NCI-H1105 treated with DMSO at 0.1 percent for 48 hours (cell line): ENCODE measurements around the gene NAA16.
"Not testable (repeated sequence)": the region's sequence is repeated elsewhere in the genome, so short reads cannot be mapped to it uniquely, and the experiment has no call there.

Experiments
- DNase-seq: peaks from one replicate; lab custom pipeline; 2025; lab: John Stamatoyannopoulos, UW

NAA16 gene

GRCh38 chr13:41310963-41311405 is at the start of gene NAA16:
Gene NAA16 (plus strand): TSS chr13:41311267. CDS start chr13:41311529, 262 bp downstream.
- peak; percentile 64 for DNase-seq

- DNase-seq, result peak; percentile 65
These were observed 47.7 kb upstream of the NAA16 start, which contains the start of gene MTRF1 for GRCh38 chr13:41263261-41263971. Gene MTRF1 (minus strand): TSS chr13:41263576. CDS start chr13:41260907, 2,669 bp downstream.

GRCh38 chr13:41267106-41267505 is 44.0 kb upstream of the NAA16 start:
- no peak for DNase-seq

GRCh38 chr13:41268764-41269163 is 42.3 kb upstream of the NAA16 start:
- DNase-seq, result peak; percentile 3

GRCh38 chr13:41271456-41272285 is 39.4 kb upstream of the NAA16 start:
- DNase-seq, result no peak

- no peak for DNase-seq
These were observed 37.1 kb upstream of the NAA16 start for GRCh38 chr13:41273831-41274441.

GRCh38 chr13:41274881-41275280 is 36.2 kb upstream of the NAA16 start:
- DNase-seq, result no peak

- no peak for DNase-seq
These were observed 34.2 kb upstream of the NAA16 start for GRCh38 chr13:41276824-41277223.

- not testable (repeated sequence) for DNase-seq
These were observed 31.9 kb upstream of the NAA16 start for GRCh38 chr13:41279156-41279555.

- no peak for DNase-seq
These were observed 28.9 kb upstream of the NAA16 start for GRCh38 chr13:41282129-41282571.

GRCh38 chr13:41284512-41285288 is 26.4 kb upstream of the NAA16 start:
- no peak for DNase-seq

- DNase-seq, result no peak
These were observed 24.7 kb upstream of the NAA16 start for GRCh38 chr13:41286370-41286769.

- no peak for DNase-seq
These were observed 21.6 kb upstream of the NAA16 start for GRCh38 chr13:41289463-41289881.

GRCh38 chr13:41291246-41291645 is 19.8 kb upstream of the NAA16 start:
- no peak for DNase-seq

GRCh38 chr13:41293272-41293671 is 17.8 kb upstream of the NAA16 start:
- no peak for DNase-seq

- no peak for DNase-seq
These were observed 16.2 kb upstream of the NAA16 start for GRCh38 chr13:41294914-41295313.

GRCh38 chr13:41295973-41296372 is 15.1 kb upstream of the NAA16 start:
- DNase-seq, result no peak

- DNase-seq, result no peak
These were observed 14.0 kb upstream of the NAA16 start for GRCh38 chr13:41296879-41297646.

GRCh38 chr13:41299316-41300094 is 11.6 kb upstream of the NAA16 start:
- DNase-seq, result no peak

- DNase-seq, result no peak
These were observed 8.3 kb upstream of the NAA16 start for GRCh38 chr13:41302743-41303142.
